Cardiac fibroblast (primary cell): ENCODE results near the gene CYP39A1.
A peak's percentile ranks its signal among the peaks of the same experiment; 100 is the strongest.

Source experiments
- DNase-seq, 2 donors: peaks; one replicate each; pipeline versions ENCODE4 v3.0.0 to v3.0.0-alpha.2; 2010; ENCODE audit warnings: low read depth in 2 of 2
- H3K4me3 ChIP-seq, 2 donors: replicated peaks in 1 of 2; 1 replicate in 1 of 2; 2 replicates in 1 of 2; pipeline ENCODE4 v1.5.1; 2011; ENCODE audit warnings: low read depth in 2 of 2, low read length in 2 of 2, mild to moderate bottlenecking in 2 of 2, moderate library complexity in 1 of 2
- CTCF ChIP-seq: IDR thresholded peaks from one replicate; pipeline ENCODE4 v1.5.1; 2011; ENCODE audit warnings: low read depth, mild to moderate bottlenecking, low read length, inconsistent platforms

Gene CYP39A1

GRCh38 chr6:46652603-46653438, at the start of gene CYP39A1, which contains the start of gene SLC25A27:
TSS of gene CYP39A1 (minus strand) at chr6:46652818. CDS start at chr6:46652582, 236 bp downstream.
TSS of gene SLC25A27 (plus strand) at chr6:46652975. CDS start at chr6:46653193, 218 bp downstream.
- peak within 1 kb of the TSS; percentile 68 to 80 for H3K4me3 ChIP-seq
- TF ChIP-seq CTCF = no peak
- DNase-seq = peak; percentile 79 to 84

- TF ChIP-seq CTCF = no peak
Observed at GRCh38 chr6:46699970-46700369, 47.4 kb upstream of the CYP39A1 start.

GRCh38 chr6:46690911-46691451, 38.4 kb upstream of the CYP39A1 start:
- DNase-seq = no peak
- no peak overlapping the region for H3K4me3 ChIP-seq
- no peak for TF ChIP-seq CTCF

More at GRCh38 chr6:46699970-46700369, 47.4 kb upstream of the CYP39A1 start:
- DNase-seq = no peak
- no peak overlapping the region for H3K4me3 ChIP-seq

GRCh38 chr6:46690141-46690755, 37.6 kb upstream of the CYP39A1 start:
- H3K4me3 ChIP-seq = no peak overlapping the region
- TF ChIP-seq CTCF = no peak
- DNase-seq = no peak

- TF ChIP-seq CTCF = no peak
- DNase-seq = no peak
- H3K4me3 ChIP-seq = no peak overlapping the region
Observed at GRCh38 chr6:46689657-46690056, 37.0 kb upstream of the CYP39A1 start.

GRCh38 chr6:46688966-46689335, 36.3 kb upstream of the CYP39A1 start:
- no peak for DNase-seq
- TF ChIP-seq CTCF = no peak
- H3K4me3 ChIP-seq = no peak overlapping the region
